Thyroid gland (tissue), 4 donors: ENCODE results near the gene INCENP. TPM values are rescaled to one million over a fixed set of nuclear protein-coding genes. Genes with fewer than 3 reads are reported as not detected.
A peak's percentile ranks its signal among the peaks of the same experiment; 100 is the strongest.
"Not testable (repeated sequence)": the region's sequence is repeated elsewhere in the genome, so short reads cannot be mapped to it uniquely, and the experiment has no call there.

Experiments
- DNase-seq, 2 donors: peaks; one replicate each; pipeline ENCODE4 v3.0.0-alpha.2; 2019
- H3K27ac ChIP-seq, 3 donors: fragments of 200-600 bp; sonication (generic); 1 replicate in 2 of 3; 2 replicates in 1 of 3; pipeline ENCODE4 v1.5.1; 2016 to 2019; ENCODE audit warnings: mild to moderate bottlenecking in 1 of 3, moderate library complexity in 1 of 3
- H3K27me3 ChIP-seq: fragments of 200-600 bp; sonication (generic); one replicate; pipeline ENCODE4 v1.5.1; 2019
- H3K36me3 ChIP-seq, 2 donors: fragments of 200-600 bp; sonication (generic); one replicate each; pipeline ENCODE4 v1.5.1; 2016 to 2019
- H3K4me1 ChIP-seq, 2 donors: fragments of 200-600 bp; sonication (generic); one replicate each; pipeline ENCODE4 v1.5.1; 2017 to 2019
- H3K4me3 ChIP-seq, 3 donors: fragments of 200-600 bp; sonication (generic); replicated peaks in 1 of 3; 1 replicate in 2 of 3; 2 replicates in 1 of 3; pipeline ENCODE4 v1.5.1; 2016; ENCODE audit warnings: mild to moderate bottlenecking in 1 of 3
- H3K9me3 ChIP-seq: fragments of 200-600 bp; sonication (generic); one replicate; pipeline ENCODE4 v1.5.1; 2017
- CTCF ChIP-seq, 6 experiments: fragments of 200-600 bp in 3 of 6; fragments of 450-650 bp in 3 of 6; sonication (generic) in 3 of 6; IDR thresholded peaks; one replicate each; pipeline ENCODE4 v1.5.1; 2016 to 2019; ENCODE audit warnings: antibody characterized with exemption in 6 of 6, mild to moderate bottlenecking in 2 of 6, inconsistent platforms in 1 of 6, moderate library complexity in 1 of 6
- POLR2A ChIP-seq, 2 donors: fragments of 450-650 bp; IDR thresholded peaks; one replicate each; pipeline ENCODE4 v1.6.1; 2017; ENCODE audit warnings: antibody characterized with exemption in 2 of 2, mild to moderate bottlenecking in 2 of 2, moderate library complexity in 1 of 2
- WGBS, 2 donors: methylation state at CpG; one replicate each; pipeline ENCODE4 v1.1.5; 2017; 5-methylcytosine and 5-hydroxymethylcytosine counted together
- intact Hi-C: fragments of 100-400 bp; cut with DNase I; formaldehyde crosslinking; loops from one replicate; pipeline ENCODE4 v1.15.1; 2023
- total RNA-seq, 4 donors: library from RNA; depleted of rRNA; stranded (reverse); fragments of >200 nt; gene quantifications; one replicate each; pipeline ENCODE4 v1.2.3, GENCODE V29; 2016

The INCENP gene
- total RNA-seq, 4 donors from 2014 or later, result 16.9 to 99.4 (median 42.4) TPM

GRCh38 chr11:62193952-62194351 is 70.1 kb downstream of the INCENP start:
- WGBS, 2 donors, result 62 to 68% methylated on average over 3 to 4 of the region's 4 CpGs
- no peak for TF ChIP-seq CTCF (IDR thresholded peaks at IDR 0.05)
- no peak for TF ChIP-seq POLR2A (IDR thresholded peaks at IDR 0.05)

DNA sequence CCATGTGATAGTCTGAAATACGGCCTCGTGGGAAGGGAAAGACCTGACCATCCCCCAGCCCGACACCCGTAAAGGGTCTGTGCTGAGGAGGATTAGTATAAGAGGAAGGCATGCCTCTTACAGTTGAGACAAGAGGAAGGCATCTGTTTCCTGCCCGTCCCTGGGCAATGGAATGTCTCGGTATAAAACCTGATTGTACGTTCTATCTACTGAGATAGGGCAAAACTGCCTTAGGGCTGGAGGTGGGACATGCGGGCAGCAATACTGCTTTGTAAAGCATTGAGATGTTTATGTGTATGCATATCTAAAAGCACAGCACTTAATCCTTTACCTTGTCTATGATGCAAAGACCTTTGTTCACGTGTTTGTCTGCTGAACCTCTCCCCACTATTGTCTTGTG is 71.2 kb downstream of the INCENP start:
- H3K36me3 ChIP-seq, DNase-seq, H3K27ac ChIP-seq, H3K9me3 ChIP-seq, H3K27me3 ChIP-seq, H3K4me3 ChIP-seq, intact Hi-C loops, H3K4me1 ChIP-seq: not testable (repeated sequence)
- 16% methylated on average over 4 of the region's 9 CpGs; no CpG with 5 or more reads in 1 of the 2 donors for WGBS, 2 donors

More at GRCh38 chr11:62193952-62194351, 70.1 kb downstream of the INCENP start:
- Histone ChIP-seq H3K4me3 (no peak overlapping the region), H3K27ac (no peak overlapping the region), H3K4me1 (no peaks in the 10 kb centered on the region), H3K27me3 (no peaks in the 10 kb centered on the region), H3K36me3 (no peaks in the 10 kb centered on the region), H3K9me3 (no peaks in the 10 kb centered on the region)
- intact Hi-C loops, result no loop called here
- peak in 1 of 2 donors; percentile 12 for DNase-seq

DNA sequence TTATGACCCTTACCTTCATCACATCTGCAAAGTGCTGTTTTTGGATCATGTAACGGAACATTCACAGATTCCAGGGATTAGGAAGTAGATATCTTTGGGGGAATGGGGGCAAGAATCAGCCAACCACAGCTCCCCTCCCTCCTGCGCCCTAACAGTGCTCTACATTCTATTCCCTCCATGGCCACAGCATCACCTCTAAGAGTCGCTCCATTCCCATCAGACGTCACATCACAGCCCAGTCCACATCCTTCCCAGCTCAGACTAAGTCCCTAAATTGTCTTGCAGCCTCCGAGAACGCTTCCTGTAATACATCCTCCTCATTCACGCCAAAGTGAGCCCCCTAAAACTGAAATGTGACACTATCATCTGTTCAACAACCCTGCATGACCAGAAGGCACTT is 72.1 kb downstream of the INCENP start:
- intact Hi-C loops, result no loop called here
- H3K36me3 ChIP-seq, result no peaks in the 10 kb centered on the region
- WGBS, 2 donors, result 68 to 75% methylated on average over 7 of the region's 7 CpGs

DNA sequence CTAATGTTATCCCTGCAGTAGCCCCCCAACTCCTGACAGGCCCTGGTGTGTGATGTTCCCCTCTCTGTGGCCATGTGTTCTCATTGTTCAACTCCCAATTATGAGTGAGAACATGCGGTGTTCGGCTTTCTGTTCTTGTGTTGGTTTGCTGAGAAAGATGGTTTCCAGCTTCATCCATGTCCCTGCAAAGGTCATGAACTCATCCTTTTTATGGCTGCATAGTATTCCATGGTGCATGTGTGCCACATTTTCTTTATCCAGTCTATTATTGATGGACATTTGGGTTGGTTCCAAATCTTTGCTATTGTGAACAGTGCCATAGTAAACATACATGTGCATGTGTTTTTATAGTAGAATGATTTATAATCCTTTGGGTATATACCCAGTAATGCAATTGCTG is 73.6 kb downstream of the INCENP start:
- H3K36me3 ChIP-seq, H3K9me3 ChIP-seq, H3K4me3 ChIP-seq, DNase-seq, H3K27ac ChIP-seq, H3K4me1 ChIP-seq, H3K27me3 ChIP-seq, intact Hi-C loops: not testable (repeated sequence)
- 100% methylated on average over 2 of the region's 2 CpGs for WGBS, 2 donors

More for the DNA sequence above, 72.1 kb downstream of the INCENP start:
- H3K4me1 ChIP-seq, result no peaks in the 10 kb centered on the region
- no peaks in the 10 kb centered on the region for H3K27me3 ChIP-seq
- no peak for DNase-seq
- H3K27ac ChIP-seq, result no peak overlapping the region
- H3K4me3 ChIP-seq, result no peak overlapping the region
- no peaks in the 10 kb centered on the region for H3K9me3 ChIP-seq
- TF ChIP-seq CTCF (IDR thresholded peaks at IDR 0.05) (no peak), POLR2A (IDR thresholded peaks at IDR 0.05) (no peak)

GRCh38 chr11:62201376-62201775 is 77.6 kb downstream of the INCENP start:
- DNase-seq, result no peak
- no peak overlapping the region for H3K27ac ChIP-seq
- no peak overlapping the region for H3K4me3 ChIP-seq
- H3K27me3 ChIP-seq, result no peaks in the 10 kb centered on the region
- 61 to 86% methylated on average over 2 of the region's 2 CpGs for WGBS, 2 donors
- H3K4me1 ChIP-seq, result peaks cover 0 to 3% of the 10 kb centered on the region in 2 donors
- TF ChIP-seq CTCF (IDR thresholded peaks at IDR 0.05), result no peak
- no peak for TF ChIP-seq POLR2A (IDR thresholded peaks at IDR 0.05)
- intact Hi-C loops, result no loop called here
- H3K36me3 ChIP-seq, result no peaks in the 10 kb centered on the region
- no peaks in the 10 kb centered on the region for H3K9me3 ChIP-seq

Other genes starting within 250 kb of the INCENP start
- 10 to 100 TPM; 25.2 to 37.6 (median 31.2) TPM for gene FADS3, start 232.5 kb upstream of the INCENP start, total RNA-seq
- gene RAB3IL1, start 206.4 kb upstream of the INCENP start, total RNA-seq, result 10 to 100 TPM in 3 of 4 donors, 1 to 10 TPM in 1; 6.5 to 27.7 (median 15.2) TPM
- gene BEST1, start 173.7 kb upstream of the INCENP start, total RNA-seq, result 1 to 10 TPM in 3 of 4 donors, under 1 TPM in 1; 0.67 to 3.3 (median 1.9) TPM
- 1,000 to 10,000 TPM; 2,377 to 4,120 (median 2,918) TPM for gene FTH1, start 156.4 kb upstream of the INCENP start, total RNA-seq
- gene SCGB1D1, start 66.2 kb downstream of the INCENP start, total RNA-seq, result not detected
- 10 to 100 TPM in 1 of 4 donors, 1 to 10 TPM in 1, not detected in 2; 4.5 to 14.1 TPM for gene SCGB2A1, start 84.7 kb downstream of the INCENP start, total RNA-seq
- gene SCGB1D2, start 118.2 kb downstream of the INCENP start, total RNA-seq, result not detected
- gene SCGB2A2, start 146.1 kb downstream of the INCENP start, total RNA-seq, result not detected
- gene SCGB1D4, start 175.1 kb downstream of the INCENP start, total RNA-seq, result not detected
- 10 to 100 TPM in 3 of 4 donors, 1 to 10 TPM in 1; 5.8 to 35.9 (median 16.5) TPM for gene ASRGL1, start 213.4 kb downstream of the INCENP start, total RNA-seq